ENCODE results near the gene METTL4. TPM values are rescaled to one million over a fixed set of nuclear protein-coding genes. Genes with fewer than 3 reads are reported as not detected.

Gene METTL4
- total RNA-seq, 2 donors from 2014 or later = 11.2 to 17.5 TPM

DNA sequence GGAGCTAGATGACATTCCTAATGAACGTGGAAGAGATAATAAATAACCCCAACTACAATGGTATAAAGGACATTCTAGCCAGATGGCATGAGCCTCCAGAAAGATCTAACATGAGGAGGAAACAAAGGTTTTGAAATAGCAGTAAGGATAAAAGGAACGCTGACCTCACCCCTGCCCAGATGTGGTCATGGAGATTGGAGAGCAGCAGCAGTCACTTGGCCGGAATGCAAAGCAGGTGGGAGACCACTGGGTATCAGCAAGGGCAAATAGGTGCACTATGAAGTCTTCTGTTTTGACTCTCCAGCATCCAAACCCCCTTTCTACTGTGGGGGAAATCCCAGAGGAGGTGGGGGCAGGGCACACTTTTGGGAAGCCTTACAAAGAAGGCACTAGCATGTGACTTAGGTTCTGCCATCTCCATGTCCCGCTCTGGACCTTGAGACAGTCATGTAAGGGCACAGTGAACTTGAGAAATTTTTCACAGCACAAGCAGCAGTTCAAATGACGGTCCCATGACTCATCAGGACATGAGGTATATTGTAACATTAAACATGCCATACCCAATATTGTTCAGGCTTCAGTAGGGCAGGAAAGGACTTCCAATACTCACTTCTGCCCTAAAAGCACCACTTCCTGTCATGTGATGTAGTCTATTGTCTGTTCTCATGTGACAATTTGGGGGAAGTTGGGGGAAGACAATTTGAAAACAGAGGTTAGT is 55.2 kb downstream of the METTL4 start:
- H3K9me3 ChIP-seq (ENCODE audit: control insufficient read depth, low read length) = no peaks in the 10 kb centered on the region
- H3K27me3 Mint-ChIP-seq (ENCODE audit: insufficient read depth) = no peaks in the 10 kb centered on the region
- no peaks in the 10 kb centered on the region for H3K4me1 ChIP-seq (ENCODE audit: control insufficient read depth, insufficient read depth, low read length)
- no peak overlapping the region for H3K27ac ChIP-seq (ENCODE audit: low read depth, low read length)
- 73 to 92% methylated on average over 2 to 5 of the region's 5 CpGs for WGBS, 2 experiments (ENCODE audit: insufficient coverage in 1 of 2, insufficient read length in 1 of 2)
- H3K9me3 Mint-ChIP-seq = no peaks in the 10 kb centered on the region
- no peaks in the 10 kb centered on the region for H3K36me3 ChIP-seq (ENCODE audit: control insufficient read depth, insufficient read depth, low read length)
- TF ChIP-seq, protein P1, sequence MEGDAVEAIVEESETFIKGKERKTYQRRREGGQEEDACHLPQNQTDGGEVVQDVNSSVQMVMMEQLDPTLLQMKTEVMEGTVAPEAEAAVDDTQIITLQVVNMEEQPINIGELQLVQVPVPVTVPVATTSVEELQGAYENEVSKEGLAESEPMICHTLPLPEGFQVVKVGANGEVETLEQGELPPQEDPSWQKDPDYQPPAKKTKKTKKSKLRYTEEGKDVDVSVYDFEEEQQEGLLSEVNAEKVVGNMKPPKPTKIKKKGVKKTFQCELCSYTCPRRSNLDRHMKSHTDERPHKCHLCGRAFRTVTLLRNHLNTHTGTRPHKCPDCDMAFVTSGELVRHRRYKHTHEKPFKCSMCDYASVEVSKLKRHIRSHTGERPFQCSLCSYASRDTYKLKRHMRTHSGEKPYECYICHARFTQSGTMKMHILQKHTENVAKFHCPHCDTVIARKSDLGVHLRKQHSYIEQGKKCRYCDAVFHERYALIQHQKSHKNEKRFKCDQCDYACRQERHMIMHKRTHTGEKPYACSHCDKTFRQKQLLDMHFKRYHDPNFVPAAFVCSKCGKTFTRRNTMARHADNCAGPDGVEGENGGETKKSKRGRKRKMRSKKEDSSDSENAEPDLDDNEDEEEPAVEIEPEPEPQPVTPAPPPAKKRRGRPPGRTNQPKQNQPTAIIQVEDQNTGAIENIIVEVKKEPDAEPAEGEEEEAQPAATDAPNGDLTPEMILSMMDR (conservative IDR thresholded peaks at IDR 0.05) = no peak
- no peak for DNase-seq
- no peaks in the 10 kb centered on the region for H3K27me3 ChIP-seq (ENCODE audit: control insufficient read depth, insufficient read depth, low read length, poor library complexity, severe bottlenecking)
- no peak overlapping the region for H3K4me3 Mint-ChIP-seq
- peaks cover 2% of the 10 kb centered on the region for H3K4me1 Mint-ChIP-seq
- no peak overlapping the region for H3K4me3 ChIP-seq (ENCODE audit: low read length)
- no peak overlapping the region for H3K27ac Mint-ChIP-seq
- no peaks in the 10 kb centered on the region for H3K36me3 Mint-ChIP-seq (ENCODE audit: low read depth)
- H3K9ac ChIP-seq (ENCODE audit: extremely low read depth, low read length, poor library complexity, severe bottlenecking) = no peak overlapping the region

DNA sequence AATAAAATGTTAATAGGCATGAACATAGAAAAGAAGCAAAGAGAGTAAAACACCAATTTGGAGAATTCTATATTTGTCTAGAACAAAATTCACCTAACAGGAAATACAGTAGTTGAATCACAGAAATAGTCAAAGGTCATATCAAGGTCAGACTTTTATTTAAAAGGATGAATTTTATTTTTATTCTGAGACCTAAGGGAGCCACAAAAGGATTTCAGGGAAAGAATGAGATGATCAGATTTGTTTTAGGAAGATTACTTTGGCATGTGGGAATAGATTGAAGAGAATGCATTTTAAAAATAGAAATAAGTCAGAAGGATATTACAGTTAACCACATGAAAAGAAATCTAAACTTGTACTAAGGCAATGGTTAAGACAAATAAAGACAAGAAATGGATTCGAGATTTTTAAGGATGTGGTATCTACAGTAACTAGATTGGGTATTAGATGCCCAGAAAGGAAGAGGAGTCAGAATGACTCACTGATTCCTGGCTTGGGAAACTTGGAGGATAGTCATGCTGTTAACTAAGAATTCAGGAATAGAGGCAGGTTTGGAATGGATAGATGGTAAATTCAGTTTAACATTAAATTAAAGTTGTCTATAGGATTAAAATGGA is 56.0 kb downstream of the METTL4 start:
- TF ChIP-seq, protein P1 (conservative IDR thresholded peaks at IDR 0.05) = no peak
- H3K27me3 ChIP-seq (ENCODE audit: control insufficient read depth, insufficient read depth, low read length, poor library complexity, severe bottlenecking) = no peaks in the 10 kb centered on the region
- no peak for DNase-seq
- Mint-ChIP-seq H3K4me3 (no peak overlapping the region), H3K27ac (no peak overlapping the region), H3K27me3 (ENCODE audit: insufficient read depth) (no peaks in the 10 kb centered on the region), H3K9me3 (no peaks in the 10 kb centered on the region), H3K36me3 (ENCODE audit: low read depth) (no peaks in the 10 kb centered on the region), H3K4me1 (peaks cover 2% of the 10 kb centered on the region)
- no peaks in the 10 kb centered on the region for H3K36me3 ChIP-seq (ENCODE audit: control insufficient read depth, insufficient read depth, low read length)
- H3K9ac ChIP-seq (ENCODE audit: extremely low read depth, low read length, poor library complexity, severe bottlenecking) = no peak overlapping the region
- H3K9me3 ChIP-seq (ENCODE audit: control insufficient read depth, low read length) = no peaks in the 10 kb centered on the region
- WGBS, 2 experiments (ENCODE audit: insufficient coverage in 1 of 2, insufficient read length in 1 of 2) = 86 to 87% methylated on average over 1 of the region's 1 CpG
- H3K4me3 ChIP-seq (ENCODE audit: low read length) = no peak overlapping the region
- no peaks in the 10 kb centered on the region for H3K4me1 ChIP-seq (ENCODE audit: control insufficient read depth, insufficient read depth, low read length)
- H3K27ac ChIP-seq (ENCODE audit: low read depth, low read length) = no peak overlapping the region

DNA sequence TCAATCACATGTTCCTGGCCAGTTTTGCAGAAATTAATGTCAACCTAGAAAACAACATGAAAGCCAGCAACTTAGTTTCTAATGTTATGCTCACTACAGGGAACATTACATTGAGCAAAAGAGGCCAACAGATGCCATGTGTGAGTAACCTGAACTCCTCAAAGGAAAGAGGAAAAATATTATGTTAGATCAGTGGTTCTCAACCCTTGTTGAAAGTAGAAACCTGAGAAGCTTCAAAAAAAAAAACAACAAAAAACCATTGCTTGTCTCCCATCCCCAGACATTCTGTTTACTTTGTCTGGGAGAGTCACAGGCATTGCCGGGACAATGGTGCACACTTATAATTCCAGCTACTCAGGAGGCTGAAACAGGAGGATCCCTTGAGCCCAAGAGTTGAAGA is 57.7 kb downstream of the METTL4 start:
- Histone ChIP-seq H3K27me3 (ENCODE audit: control insufficient read depth, insufficient read depth, low read length, poor library complexity, severe bottlenecking) (no peaks in the 10 kb centered on the region), H3K4me3 (ENCODE audit: low read length) (no peak overlapping the region), H3K36me3 (ENCODE audit: control insufficient read depth, insufficient read depth, low read length) (no peaks in the 10 kb centered on the region), H3K9me3 (ENCODE audit: control insufficient read depth, low read length) (no peaks in the 10 kb centered on the region), H3K9ac (ENCODE audit: extremely low read depth, low read length, poor library complexity, severe bottlenecking) (no peak overlapping the region), H3K4me1 (ENCODE audit: control insufficient read depth, insufficient read depth, low read length) (no peaks in the 10 kb centered on the region), H3K27ac (ENCODE audit: low read depth, low read length) (no peak overlapping the region)
- Mint-ChIP-seq H3K36me3 (ENCODE audit: low read depth) (no peaks in the 10 kb centered on the region), H3K27me3 (ENCODE audit: insufficient read depth) (no peaks in the 10 kb centered on the region), H3K27ac (no peak overlapping the region), H3K4me3 (no peak overlapping the region), H3K4me1 (peaks cover 2% of the 10 kb centered on the region), H3K9me3 (no peaks in the 10 kb centered on the region)
- DNase-seq = no peak
- WGBS, 2 experiments (ENCODE audit: insufficient coverage in 1 of 2, insufficient read length in 1 of 2) = 88 to 95% methylated on average over 1 of the region's 1 CpG
- TF ChIP-seq, protein P1 (conservative IDR thresholded peaks at IDR 0.05) = no peak

Measured in endodermal cell (in vitro differentiated cells).